K562 (cell line): ENCODE measurements around the gene MRTFB. TPM values are rescaled to one million over a fixed set of nuclear protein-coding genes. Genes with fewer than 3 reads are reported as not detected.
A peak's percentile ranks its signal among the peaks of the same experiment; 100 is the strongest.

ENCODE experiments used
- ATAC-seq: fragments of 200-7000 bp; cut with Tn5 transposase; 3 replicates; pipeline ENCODE4 v1.9.1; 2020; ENCODE audit warnings: moderate library complexity
- BruUV-seq: library from RNA; stranded (reverse); fragments of 400-500 nt; replicated peaks from 2 replicates; lab custom pipeline; 2021; lab: Mats Ljungman, UMichigan
- CTCF ChIA-PET: fragments of 300-600 bp; formaldehyde crosslinking; extraction: SDS; loops from one replicate; lab custom pipeline; 2021; ENCODE audit warnings: low intra/inter-chr PET ratio; lab: Yijun Ruan, JAX
- POLR2A ChIA-PET: fragments of 300-600, 350-650 bp; sonication (Branson Sonifier 250); formaldehyde crosslinking; extraction: SDS; loops from one replicate; lab custom pipeline; 2021; ENCODE audit warnings: antibody characterized with exemption, inconsistent platforms; lab: Yijun Ruan, JAX
- DNase-seq, 4 experiments: peaks; one replicate each; pipeline versions ENCODE4 v3.0.0 to v3.0.0-alpha.2; 2011 to 2018; ENCODE audit warnings: low spot score in 3 of 4, mixed read lengths in 3 of 4; ENCODE audit errors: extremely low read depth in 1 of 4
- FAIRE-seq: peaks from 2 replicates; lab custom pipeline; 2011; peaks lifted over from hg19 to GRCh38; lab: Jason Lieb, UNC
- H2AFZ ChIP-seq: 2 replicates; pipeline ENCODE4 v1.6.0; 2011; ENCODE audit warnings: low read depth, low read length, control low read depth, inconsistent platforms
- H3K27ac ChIP-seq: fragments of 200-600 bp; 3 replicates; pipeline ENCODE4 v1.8.0; 2011; ENCODE audit warnings: low read depth, mild to moderate bottlenecking, control low read depth, inconsistent platforms, low read length, moderate library complexity, mixed read lengths; ENCODE audit errors: extremely low read depth
- H3K27me3 ChIP-seq, 2 experiments: fragments of 300-600 bp in 1 of 2; 2 replicates in 1 of 2; 3 replicates in 1 of 2; pipeline versions ENCODE4 v1.6.0 to v1.8.0; 2011; ENCODE audit warnings: inconsistent platforms in 2 of 2, low read length in 2 of 2, mild to moderate bottlenecking in 1 of 2, mixed read lengths in 1 of 2, moderate library complexity in 1 of 2; ENCODE audit not compliant: control insufficient read depth in 2 of 2, insufficient read depth in 2 of 2
- H3K36me3 ChIP-seq: fragments of 300-600 bp; 3 replicates; pipeline ENCODE4 v1.8.0; 2011; ENCODE audit warnings: mild to moderate bottlenecking, low read length, inconsistent platforms; ENCODE audit not compliant: control insufficient read depth, insufficient read depth
- H3K4me1 ChIP-seq, 2 experiments: fragments of 200-600 bp in 1 of 2; replicated peaks in 1 of 2; 2 replicates in 1 of 2; 3 replicates in 1 of 2; pipeline versions ENCODE4 v1.5.1 to v1.8.0; 2011; ENCODE audit warnings: inconsistent platforms in 2 of 2, low read length in 2 of 2, mild to moderate bottlenecking in 1 of 2, mixed read lengths in 1 of 2, moderate library complexity in 1 of 2; ENCODE audit not compliant: control insufficient read depth in 2 of 2, insufficient read depth in 2 of 2
- H3K4me2 ChIP-seq: 2 replicates; pipeline ENCODE4 v1.6.1; 2011; ENCODE audit warnings: low read length, control low read depth, inconsistent platforms, mixed read lengths; ENCODE audit not compliant: insufficient read depth
- H3K4me3 ChIP-seq: fragments of 200-600 bp; sonication (generic), shearing (Covaris generic); 2 replicates; pipeline ENCODE4 v1.5.1; 2016; ENCODE audit warnings: control low read depth, inconsistent platforms
- H3K79me2 ChIP-seq: fragments of 200-600 bp; 3 replicates; pipeline ENCODE4 v1.8.0; 2011; ENCODE audit warnings: low read length, inconsistent platforms; ENCODE audit not compliant: control insufficient read depth, insufficient read depth
- H3K9ac ChIP-seq, 2 experiments: 2 replicates each; pipeline versions ENCODE4 v1.6.0 to v1.6.1; 2011; ENCODE audit warnings: low read depth in 2 of 2, low read length in 2 of 2, control low read depth in 1 of 2, inconsistent platforms in 1 of 2, mild to moderate bottlenecking in 1 of 2, mixed read lengths in 1 of 2; ENCODE audit not compliant: insufficient read depth in 1 of 2
- H3K9me1 ChIP-seq: one replicate; pipeline ENCODE4 v1.6.0; 2011; ENCODE audit warnings: inconsistent platforms, mild to moderate bottlenecking, low read length, moderate library complexity; ENCODE audit not compliant: control insufficient read depth, insufficient read depth
- H3K9me3 ChIP-seq: replicated peaks from 2 replicates; pipeline ENCODE4 v1.5.1; 2011; ENCODE audit warnings: low read depth, low read length, inconsistent platforms; ENCODE audit not compliant: control insufficient read depth, insufficient read depth
- H4K20me1 ChIP-seq: replicated peaks from 2 replicates; pipeline ENCODE4 v1.6.1; 2011; ENCODE audit warnings: low read length, inconsistent platforms, mixed read lengths; ENCODE audit not compliant: control insufficient read depth, insufficient read depth
- BCOR ChIP-seq: fragments of 450-650 bp; IDR thresholded peaks from 2 replicates; pipeline ENCODE4 v1.6.1; 2016
- CHD4 ChIP-seq: fragments of 200-600 bp; sonication (generic); IDR thresholded peaks from 3 replicates; pipeline ENCODE4 v1.6.1; 2012; ENCODE audit warnings: low read depth, mild to moderate bottlenecking, mixed read lengths, low read length, inconsistent platforms; ENCODE audit not compliant: insufficient read depth, insufficient replicate concordance, poor library complexity, severe bottlenecking
- CTCF ChIP-seq, 3 experiments: IDR thresholded peaks in 2 of 3; conservative IDR thresholded peaks in 1 of 3; 2 replicates each; pipeline ENCODE4 v1.5.1; 2011 to 2012; ENCODE audit warnings: low read length in 3 of 3, mild to moderate bottlenecking in 3 of 3, control low read depth in 2 of 3, improper control_type of control experiment in 1 of 3, inconsistent platforms in 1 of 3, low read depth in 1 of 3, mixed read lengths in 1 of 3, moderate library complexity in 1 of 3; ENCODE audit not compliant: insufficient read depth in 2 of 3
- CXXC5 ChIP-seq: fragments of 250-450 bp; sonication (Bioruptor Pico); IDR thresholded peaks from 2 replicates; pipeline ENCODE4 v1.8.0; 2022; ENCODE audit warnings: inconsistent platforms, mild to moderate bottlenecking, moderate library complexity
- E2F1 ChIP-seq: sonication (generic); formaldehyde crosslinking; IDR thresholded peaks from 2 replicates; pipeline ENCODE4 v1.8.1; 2023; ENCODE audit warnings: mild to moderate bottlenecking, missing genetic modification reagents, moderate library complexity
- NFE2 ChIP-seq: IDR thresholded peaks from 2 replicates; pipeline ENCODE4 v1.6.1; 2014; ENCODE audit warnings: antibody characterized with exemption, low read depth
- RB1 ChIP-seq: fragments of 450-650 bp; IDR thresholded peaks from 2 replicates; pipeline ENCODE4 v1.6.1; 2017; ENCODE audit warnings: low read depth, mild to moderate bottlenecking
- RBM25 ChIP-seq: fragments of 200-400 bp; formaldehyde crosslinking; IDR thresholded peaks from 2 replicates; pipeline ENCODE4 v1.6.1; 2018; ENCODE audit warnings: low read length, low read depth, moderate library complexity; ENCODE audit not compliant: severe bottlenecking
- TBL1XR1 ChIP-seq, 2 experiments: IDR thresholded peaks; 2 replicates each; pipeline ENCODE4 v1.6.1; 2012; ENCODE audit warnings: improper control_type of control experiment in 2 of 2, low read length in 2 of 2, mild to moderate bottlenecking in 1 of 2
- TGIF2 ChIP-seq: sonication (generic); formaldehyde crosslinking; IDR thresholded peaks from 2 replicates; pipeline ENCODE4 v1.8.1; 2022; ENCODE audit warnings: mild to moderate bottlenecking, missing genetic modification reagents, moderate library complexity
- ZBTB33 ChIP-seq: sonication (generic); formaldehyde crosslinking; IDR thresholded peaks from 2 replicates; pipeline ENCODE4 v1.8.1; 2023; ENCODE audit warnings: mild to moderate bottlenecking, missing genetic modification reagents
- ZFP36 ChIP-seq: fragments of 150-350 bp; IDR thresholded peaks from 2 replicates; pipeline ENCODE4 v1.6.1; 2018; ENCODE audit warnings: low read length, low read depth; ENCODE audit not compliant: partially characterized antibody
- ZNF124 ChIP-seq: sonication (generic); formaldehyde crosslinking; IDR thresholded peaks from 2 replicates; pipeline ENCODE4 v1.8.1; 2022; ENCODE audit warnings: missing genetic modification reagents
- WGBS: fragments of 100-300 bp; shearing (Covaris generic); methylation state at CpG from one replicate; pipeline ENCODE4 v1.1.6; 2016; ENCODE audit warnings: low coverage, mixed read lengths; ENCODE audit not compliant: insufficient coverage; ENCODE audit errors: missing lambda C conversion rate; 5-methylcytosine and 5-hydroxymethylcytosine counted together
- in situ Hi-C: fragments of 300-500 bp; cut with MboI; formaldehyde crosslinking; loops from 4 replicates; pipeline ENCODE4 v1.15.0; 2018; ENCODE audit warnings: inconsistent platforms, mixed read lengths
- intact Hi-C: fragments of 100-400 bp; cut with micrococcal nuclease; formaldehyde crosslinking; loops from 2 replicates; pipeline ENCODE4 v1.14.2; 2022
- polyA plus RNA-seq, 8 experiments: library from polyadenylated mRNA; depleted of rRNA in 4 of 8; stranded (reverse) in 5 of 8; unstranded in 3 of 8; fragments of >200 nt; fragmentation: Nextera tagmentation in 2 of 8; fragmentation: Illumina TruSeq in 1 of 8; extraction: Ambion mirVana in 2 of 8; extraction: Trizol in 1 of 8; gene quantifications; 2 replicates each; pipeline versions ENCODE4 v1.2.1 to v1.2.3, GENCODE V29; 2011 to 2014; ENCODE audit warnings: inconsistent platforms in 1 of 8, missing spikeins in 1 of 8
- total RNA-seq, 7 experiments: library from RNA; depleted of rRNA in 6 of 7; stranded (reverse); fragments of >200 nt in 6 of 7; fragmentation: Illumina TruSeq in 2 of 7; extraction: Trizol in 2 of 7; gene quantifications; 2 replicates each; pipeline versions ENCODE4 v1.2.1 to v1.2.3, GENCODE V29; 2011 to 2021; ENCODE audit warnings: low replicate concordance in 1 of 7

Gene MRTFB
- total and polyA plus RNA-seq, 9 of the 15 experiments (the other 6 are each of a cell fraction or from before 2014, with no cell fraction given), result 2.2 to 12.7 (median 7.0) TPM

GRCh38 chr16:14308368-14308723 lies 237.2 kb downstream of the MRTFB start (continued):
- peak; percentile 50 for TF ChIP-seq RBM25
- TF ChIP-seq ZFP36, result no peak
- TF ChIP-seq BCOR, result peak; percentile 47; the same call in 1 of the 2 replicates

- H3K4me2 ChIP-seq, result no peak overlapping the region
- DNase-seq (no peak), ATAC-seq (no peak), FAIRE-seq (no peak)
- no peaks in the 10 kb centered on the region for H3K9me1 ChIP-seq
- no peaks in the 10 kb centered on the region for H4K20me1 ChIP-seq
- peaks cover 33 to 49% of the 10 kb centered on the region in 2 experiments for H3K4me1 ChIP-seq
- in situ Hi-C loops (no loop called here), intact Hi-C loops (no loop called here)
- H3K4me3 ChIP-seq, result no peak overlapping the region
- H3K36me3 ChIP-seq, result no peaks in the 10 kb centered on the region; the same call in 2 of the 3 replicates
- no TSS peak for BruUV-seq
- no peaks in the 10 kb centered on the region for H3K27me3 ChIP-seq
- peaks cover 73% of the 10 kb centered on the region for H3K79me2 ChIP-seq
- POLR2A ChIA-PET, result interaction anchor here (0.6 to 1.1 kb wide), 2 partner anchors 19 to 24 kb away, joined by 3 to 4 read pairs; no protein-coding TSS in a partner anchor
- TF ChIP-seq CTCF (IDR thresholded peaks at IDR 0.05 in 2 of 3, conservative IDR thresholded peaks at IDR 0.05 in 1 of 3; ENCODE audit: insufficient read depth in 2 of 3, low read depth in 1 of 3, low read length in 3 of 3) (0 out of 6 replicates have a peak, but pooled peaks of 1 of the 3 experiments have one; percentile 8), CXXC5 (CRISPR knock-in tag) (no peak), RB1 (no peak), ZNF124 (CRISPR knock-in tag) (no peak), CHD4 (no peak), NFE2 (no peak), E2F1 (CRISPR knock-in tag) (no peak), TBL1XR1 (IDR thresholded peaks at IDR 0.05; ENCODE audit: low read length in 2 of 2) (no peak), TGIF2 (no peak), ZBTB33 (peak; percentile 62)
- no peak overlapping the region for H2AFZ ChIP-seq
- H3K9me3 ChIP-seq, result no peaks in the 10 kb centered on the region
- no peak overlapping the region for H3K27ac ChIP-seq
- CTCF ChIA-PET, result no interaction called here
- H3K9ac ChIP-seq, result 0 out of 4 replicates have a peak overlapping the region, but pooled peaks of 1 of the 2 experiments have one; percentile 49
- WGBS, result 78% methylated on average over 26 of the region's 26 CpGs
Measured at GRCh38 chr16:14309001-14309886, 238.1 kb downstream of the MRTFB start.
